Fibroblast of skin of right quadriceps (primary cell): ENCODE data around the gene AATF.

Source experiments
- DNase-seq: peaks from one replicate; pipeline ENCODE4 v3.0.0-alpha.2; 2013

Gene AATF, protein sequence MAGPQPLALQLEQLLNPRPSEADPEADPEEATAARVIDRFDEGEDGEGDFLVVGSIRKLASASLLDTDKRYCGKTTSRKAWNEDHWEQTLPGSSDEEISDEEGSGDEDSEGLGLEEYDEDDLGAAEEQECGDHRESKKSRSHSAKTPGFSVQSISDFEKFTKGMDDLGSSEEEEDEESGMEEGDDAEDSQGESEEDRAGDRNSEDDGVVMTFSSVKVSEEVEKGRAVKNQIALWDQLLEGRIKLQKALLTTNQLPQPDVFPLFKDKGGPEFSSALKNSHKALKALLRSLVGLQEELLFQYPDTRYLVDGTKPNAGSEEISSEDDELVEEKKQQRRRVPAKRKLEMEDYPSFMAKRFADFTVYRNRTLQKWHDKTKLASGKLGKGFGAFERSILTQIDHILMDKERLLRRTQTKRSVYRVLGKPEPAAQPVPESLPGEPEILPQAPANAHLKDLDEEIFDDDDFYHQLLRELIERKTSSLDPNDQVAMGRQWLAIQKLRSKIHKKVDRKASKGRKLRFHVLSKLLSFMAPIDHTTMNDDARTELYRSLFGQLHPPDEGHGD

DNA sequence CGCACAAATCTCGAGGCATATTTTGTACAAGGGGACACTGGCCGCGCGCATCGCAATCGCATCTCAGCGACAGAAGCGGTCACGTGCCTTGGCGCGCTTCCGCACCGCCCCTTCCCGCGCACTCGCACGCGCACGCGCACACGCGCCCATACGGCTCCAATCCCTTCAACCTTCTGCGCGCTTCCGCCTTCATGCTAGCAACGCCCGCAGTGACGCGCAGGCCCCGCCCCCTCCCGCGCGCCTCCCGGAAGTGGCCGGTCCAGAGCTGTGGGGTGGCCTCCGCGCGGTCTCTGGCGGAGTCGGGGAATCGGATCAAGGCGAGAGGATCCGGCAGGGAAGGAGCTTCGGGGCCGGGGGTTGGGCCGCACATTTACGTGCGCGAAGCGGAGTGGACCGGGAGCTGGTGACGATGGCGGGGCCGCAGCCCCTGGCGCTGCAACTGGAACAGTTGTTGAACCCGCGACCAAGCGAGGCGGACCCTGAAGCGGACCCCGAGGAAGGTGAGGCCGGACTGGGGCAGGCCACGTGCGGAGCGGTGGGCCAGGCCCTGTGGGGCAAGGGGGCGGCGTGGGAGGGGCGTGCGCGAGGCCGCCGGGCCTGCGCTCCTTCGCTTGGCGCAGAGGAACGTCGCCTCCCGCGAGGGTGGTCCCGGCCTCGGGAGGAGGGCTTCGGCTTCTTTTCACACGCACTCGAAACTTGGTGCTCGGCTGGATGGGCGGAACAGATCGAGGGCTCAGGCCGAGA is at the start of gene AATF:
AATF (plus strand) TSS at position 238 of the 744 bp plus-strand sequence; CDS start at position 410, 172 bp downstream.
- peak; percentile 95 for DNase-seq

DNA sequence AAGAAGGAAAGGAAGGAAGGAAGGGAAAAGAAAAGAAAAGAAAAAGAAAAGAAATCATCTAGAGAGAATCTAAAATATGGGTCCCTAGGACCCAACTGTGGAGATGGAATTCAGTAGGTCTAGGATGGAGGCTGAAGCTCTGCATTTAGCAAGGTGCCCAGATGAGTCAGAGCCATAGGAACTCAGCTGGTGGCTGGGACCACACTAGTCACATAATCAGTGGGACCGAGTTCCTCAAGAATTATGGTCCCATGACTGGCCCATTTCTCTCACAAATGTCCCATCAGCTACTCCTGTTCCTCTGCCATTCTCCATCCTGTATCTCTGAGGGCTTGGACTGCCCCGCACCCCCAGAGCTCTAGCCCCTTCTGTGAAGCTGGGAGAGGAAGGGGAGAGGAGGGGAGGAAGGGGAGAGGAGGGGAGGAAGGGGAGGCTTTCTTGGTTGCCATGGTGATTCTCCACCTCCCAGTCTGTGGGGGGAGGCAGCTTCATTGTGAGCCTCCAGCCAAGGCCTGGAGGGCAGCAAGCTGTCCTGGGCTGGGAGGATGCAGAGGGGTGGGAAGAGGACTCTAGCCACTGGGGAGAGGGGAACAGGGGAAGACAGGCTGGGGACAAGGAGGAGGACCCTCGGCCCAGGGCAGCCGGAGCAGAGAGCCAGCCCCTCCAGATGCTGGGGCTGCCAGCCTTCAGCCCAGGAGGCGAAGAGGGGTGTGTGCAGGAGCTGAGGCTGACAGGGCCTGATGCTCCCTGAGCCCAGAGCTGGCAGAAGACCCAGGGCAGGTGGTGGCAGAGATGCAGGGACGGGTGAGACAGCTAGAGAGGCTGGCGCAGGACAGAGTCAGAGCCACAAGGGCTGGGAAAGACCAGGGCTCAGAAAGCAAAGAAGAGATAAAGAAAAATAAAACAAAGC is 49.2 kb upstream of the AATF start:
- no peak for DNase-seq

DNA sequence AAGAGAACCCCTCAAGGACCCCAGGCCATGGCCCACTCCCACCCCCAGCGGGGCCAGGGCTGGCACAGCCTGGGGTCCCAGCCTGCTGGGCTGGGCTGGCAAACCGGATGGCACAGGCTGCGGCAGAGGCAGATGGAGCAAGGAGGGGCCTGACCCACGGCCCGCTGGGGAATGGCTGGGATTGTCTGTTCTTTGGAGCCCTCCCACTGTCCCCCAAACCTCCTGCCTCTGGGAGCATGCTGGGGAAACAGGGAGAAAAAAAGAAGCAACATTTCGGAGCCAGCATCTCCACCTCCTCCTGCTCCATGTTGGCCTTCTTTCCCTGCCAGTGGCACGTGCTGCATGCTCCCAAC is 48.6 kb upstream of the AATF start:
- no peak for DNase-seq

DNA sequence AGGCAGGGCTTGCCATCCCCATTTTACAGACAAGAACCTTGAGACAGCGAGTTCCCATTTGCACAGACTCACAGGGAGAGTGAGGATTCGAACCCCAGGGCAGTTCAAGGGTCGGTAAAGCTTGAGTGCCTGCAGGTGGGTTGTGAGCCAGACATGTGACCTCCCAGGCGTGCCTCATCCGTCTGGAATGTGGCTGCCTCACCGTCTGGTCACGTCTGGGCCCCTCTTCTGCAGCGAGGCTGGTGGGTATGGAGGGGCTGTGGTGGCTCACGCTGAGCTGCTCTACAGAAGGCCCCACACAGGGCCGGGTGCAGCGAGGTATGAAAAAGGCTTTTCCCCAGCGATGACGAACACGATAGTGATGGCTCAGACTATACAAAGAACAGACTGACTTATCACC is 47.2 kb upstream of the AATF start:
- peak; percentile 51 for DNase-seq

DNA sequence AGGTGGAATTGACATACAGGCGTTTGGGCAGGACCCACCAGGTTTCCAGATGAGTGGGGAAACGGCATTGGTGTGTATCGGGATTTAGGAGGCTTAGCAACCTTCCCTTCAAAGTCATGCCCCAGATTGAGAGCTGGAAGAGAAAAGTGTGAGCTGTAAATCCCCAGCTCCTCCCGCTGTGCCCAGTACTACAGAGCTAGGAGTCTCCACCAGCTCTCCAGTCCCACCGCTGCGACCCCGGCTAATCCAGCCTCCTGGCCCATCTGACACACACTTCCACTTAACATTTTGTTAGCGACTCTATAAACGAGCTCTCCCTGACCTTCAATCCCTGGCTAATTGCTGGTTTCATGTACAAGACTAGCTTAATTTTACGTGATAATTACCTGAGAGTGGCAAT is 41.3 kb upstream of the AATF start:
- DNase-seq = no peak

DNA sequence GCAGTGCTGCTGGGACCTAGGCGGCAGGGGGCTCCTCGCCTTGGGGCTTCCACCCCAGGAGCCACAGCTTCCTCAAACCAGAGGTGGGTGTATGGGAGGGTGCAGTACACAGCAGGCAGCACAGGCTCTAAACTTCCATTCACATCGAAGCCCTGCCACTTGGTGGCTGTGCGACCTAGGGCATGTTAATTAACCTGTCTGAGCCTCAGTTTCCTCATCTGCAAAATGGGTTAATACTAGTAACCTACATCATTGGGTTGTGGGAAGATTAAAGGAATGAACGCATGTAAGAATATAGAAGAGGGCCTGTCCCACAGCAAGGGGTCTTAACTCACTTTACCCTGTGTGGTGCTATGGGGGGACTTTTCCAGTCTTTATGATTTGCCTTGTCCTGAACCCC is 38.2 kb upstream of the AATF start:
- DNase-seq = no peak

DNA sequence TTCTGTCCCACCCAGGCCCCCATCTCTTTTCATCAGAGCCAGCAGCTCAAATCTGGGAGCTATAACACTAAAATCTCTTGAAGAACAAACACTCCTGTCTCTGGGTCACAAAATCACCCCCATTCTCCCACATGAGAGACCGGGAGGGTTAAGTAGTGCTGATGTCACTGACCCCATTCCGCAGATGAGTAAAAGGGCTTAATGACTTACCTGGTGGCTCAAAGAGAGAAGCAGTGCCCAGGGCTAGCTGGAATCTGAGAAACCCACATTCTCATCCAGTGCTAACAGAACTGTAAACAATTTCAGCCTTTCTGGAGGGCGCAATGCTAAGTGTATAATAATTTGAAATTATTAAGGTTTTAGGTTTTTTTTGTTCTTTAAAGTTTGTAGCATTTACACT is 37.8 kb upstream of the AATF start:
- no peak for DNase-seq

DNA sequence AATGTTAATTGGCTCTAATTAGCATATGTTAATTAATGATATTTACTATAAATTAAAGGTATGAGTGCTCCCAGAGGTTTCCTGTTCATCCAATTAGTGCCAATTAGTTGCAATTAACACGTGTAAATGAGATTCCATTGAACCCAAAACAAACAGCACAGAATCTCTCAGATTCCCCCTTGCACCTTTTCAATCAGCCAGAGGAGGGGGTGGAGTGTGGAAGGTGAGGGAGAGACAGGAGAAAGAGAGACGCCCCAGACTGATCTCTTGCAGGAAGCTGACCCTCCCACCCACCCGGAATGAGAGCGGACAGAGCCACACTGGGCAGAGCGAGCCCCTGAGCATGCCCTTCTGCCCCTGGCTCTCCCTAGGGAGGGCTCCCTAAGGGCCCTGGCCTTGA is 35.6 kb upstream of the AATF start:
- no peak for DNase-seq

DNA sequence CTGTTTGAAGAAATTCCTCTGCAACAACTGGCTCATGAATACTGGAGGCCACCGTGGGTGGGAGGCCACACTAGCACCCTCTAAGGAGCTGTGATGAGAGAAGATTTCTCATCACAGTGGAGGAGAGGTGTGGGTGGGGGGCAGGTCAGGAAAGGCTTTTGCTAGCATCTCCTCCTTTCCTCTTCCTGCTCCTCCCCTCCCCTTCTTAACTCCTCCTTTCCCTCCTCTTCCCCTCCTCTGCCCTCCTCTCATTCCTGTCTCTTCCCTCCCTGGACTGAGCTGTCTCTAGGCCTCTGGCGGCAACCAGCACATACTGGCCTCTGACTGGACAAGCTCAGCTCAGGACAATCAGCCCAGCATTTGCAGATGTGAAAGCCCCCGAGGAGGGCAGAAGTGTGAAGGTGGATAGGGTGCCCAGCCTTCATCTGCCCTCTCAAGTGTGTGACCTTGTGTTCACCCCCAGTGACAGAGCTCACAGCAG is 30.5 kb upstream of the AATF start:
- DNase-seq = peak; percentile 32

DNA sequence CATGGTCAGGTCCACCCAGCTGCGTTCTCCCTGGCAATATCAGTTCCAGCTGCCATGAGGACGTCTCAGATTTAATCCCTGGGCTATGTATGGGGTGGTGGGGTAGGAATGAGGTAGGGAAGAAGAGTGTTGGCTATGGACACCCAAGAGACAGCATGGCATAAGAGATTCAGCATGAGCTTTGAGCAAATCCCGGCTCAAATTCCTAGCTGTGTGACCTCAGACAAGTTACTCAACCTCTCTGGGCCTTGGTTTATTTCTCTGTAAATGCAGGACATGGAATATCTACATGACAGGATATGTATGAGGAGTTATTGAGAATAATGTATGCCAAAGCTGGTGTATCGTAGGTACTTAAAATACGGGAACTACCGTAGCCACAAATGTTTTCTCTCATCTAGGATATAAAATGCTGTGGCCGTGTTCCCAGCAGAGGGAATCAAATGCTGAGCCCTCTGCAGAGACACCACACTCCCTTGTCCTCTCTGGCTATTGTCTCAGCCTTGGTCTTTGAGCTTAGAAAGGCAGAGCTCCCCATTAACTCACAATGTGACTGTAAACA is 29.3 kb upstream of the AATF start:
- no peak for DNase-seq

DNA sequence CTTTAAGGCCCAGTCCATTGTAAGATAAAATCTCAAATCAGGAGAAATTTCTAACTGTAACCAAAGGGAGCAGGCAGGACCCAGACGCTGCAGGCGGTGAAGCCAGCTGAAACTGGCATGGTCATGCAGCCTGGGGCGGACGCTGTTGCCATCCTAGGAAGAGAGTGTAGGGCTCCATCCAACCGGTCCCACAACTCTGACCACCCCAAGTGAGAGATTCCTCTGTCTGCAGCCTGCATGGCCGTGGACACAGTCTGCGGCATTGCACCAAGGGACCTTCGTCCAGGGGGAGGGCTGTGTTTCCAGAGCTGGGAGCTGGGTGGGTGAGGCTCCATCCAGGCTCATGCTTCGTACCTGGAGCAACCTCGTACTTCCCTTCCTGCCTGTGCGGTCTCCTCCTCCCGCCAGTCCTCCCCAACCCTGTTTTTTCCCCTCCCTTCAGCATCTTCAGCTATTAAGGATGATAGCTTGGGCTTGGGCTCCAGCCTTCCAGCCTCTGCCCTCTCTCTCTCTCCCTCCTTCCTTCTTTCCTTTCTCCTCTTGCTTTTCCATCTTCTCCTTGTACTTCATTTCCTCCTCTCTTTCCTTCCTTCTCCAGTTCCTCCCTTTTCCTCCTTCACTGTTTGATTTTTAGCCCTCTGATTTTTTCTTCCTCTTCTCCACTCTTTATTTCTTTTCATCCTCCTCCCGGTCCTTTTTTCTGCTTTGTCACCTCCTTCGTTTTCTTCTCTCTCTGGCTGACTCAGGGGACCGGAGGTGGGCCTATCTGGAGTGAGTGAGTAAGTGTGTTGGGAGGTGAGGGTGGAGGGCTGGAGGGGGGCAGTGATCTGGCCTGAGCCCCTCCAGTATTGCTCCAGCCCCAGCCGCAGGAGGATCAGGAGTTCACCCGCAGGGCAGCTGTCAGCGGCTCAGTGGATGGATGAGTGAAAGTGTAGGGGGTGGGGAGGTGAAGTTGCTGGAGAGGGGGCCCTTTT is 28.4 kb upstream of the AATF start:
- peak; percentile 47 for DNase-seq

DNA sequence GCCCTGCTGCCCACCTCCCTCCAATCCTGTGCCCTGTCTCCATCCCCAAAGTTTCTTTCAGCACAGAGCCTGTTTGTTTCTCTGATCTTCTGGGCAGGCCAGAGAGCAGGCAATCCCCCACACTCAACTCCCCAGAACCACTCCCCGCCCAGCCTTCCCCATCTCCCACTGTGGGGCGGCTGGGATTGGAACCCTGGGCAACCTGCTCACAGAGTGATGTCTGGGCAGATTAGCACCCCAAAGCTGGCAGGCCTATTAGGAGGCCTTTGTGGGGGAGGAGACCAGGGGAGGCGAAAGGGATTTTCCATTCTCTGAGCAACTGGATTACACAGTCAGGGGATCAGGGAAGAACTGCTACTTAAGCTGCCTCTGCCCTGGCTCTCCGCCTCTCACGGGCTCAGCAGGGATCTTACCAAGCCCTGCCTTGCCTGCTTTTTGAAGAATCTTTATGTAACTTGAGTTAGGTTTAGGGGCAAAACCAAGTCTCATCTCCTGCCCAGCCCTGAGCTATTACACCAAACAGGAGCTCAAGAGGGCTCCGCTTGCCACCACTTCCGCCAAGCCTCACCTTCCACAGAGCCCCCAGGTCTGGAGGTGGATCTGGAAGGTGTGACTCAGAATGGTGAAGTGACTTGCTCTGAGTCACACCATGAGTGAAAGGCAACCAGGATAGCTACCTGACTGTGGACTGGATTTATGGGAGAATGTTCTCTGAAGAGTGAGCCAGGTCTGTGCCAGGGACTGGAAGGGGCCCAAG is 27.5 kb upstream of the AATF start:
- peak; percentile 50 for DNase-seq

DNA sequence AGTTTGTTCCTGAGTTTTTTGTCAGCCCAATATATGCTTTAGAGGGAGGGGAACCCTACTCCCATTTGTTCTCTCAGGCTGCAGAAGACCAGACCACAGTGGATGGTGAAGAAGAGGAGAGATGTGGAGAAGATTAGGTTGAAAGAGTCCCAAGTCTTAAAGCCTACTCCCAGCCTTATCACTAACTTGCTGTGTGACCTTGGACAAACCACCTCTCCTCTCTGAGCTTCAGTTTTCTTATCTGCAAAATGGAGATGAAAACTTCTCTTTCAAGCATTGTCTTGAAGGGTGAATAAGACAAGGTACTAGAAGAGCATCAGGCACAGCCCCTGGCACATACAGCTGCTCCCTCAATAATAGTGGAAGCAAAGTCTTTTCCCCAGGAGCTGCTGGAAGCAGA is 26.6 kb upstream of the AATF start:
- no peak for DNase-seq

DNA sequence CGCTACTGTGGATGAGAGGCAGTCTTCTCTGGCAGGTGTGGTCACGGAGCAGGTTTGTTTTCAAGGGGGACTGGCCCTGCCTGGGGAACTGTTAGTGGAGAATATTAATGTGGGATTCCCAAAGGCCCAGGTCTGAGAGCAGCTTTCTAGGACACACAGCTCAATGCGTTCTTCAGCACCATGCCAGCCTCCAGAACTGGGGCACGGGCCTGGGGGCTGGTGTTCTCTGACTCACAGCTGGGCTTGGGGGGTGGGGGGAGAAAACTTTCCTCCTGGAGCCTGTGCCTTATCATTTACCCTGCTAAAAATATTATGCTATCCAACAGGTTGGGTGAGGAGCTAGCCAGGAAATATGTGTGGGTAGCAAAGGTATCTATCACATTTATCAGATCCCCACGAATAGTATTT is 24.9 kb upstream of the AATF start:
- DNase-seq = no peak

DNA sequence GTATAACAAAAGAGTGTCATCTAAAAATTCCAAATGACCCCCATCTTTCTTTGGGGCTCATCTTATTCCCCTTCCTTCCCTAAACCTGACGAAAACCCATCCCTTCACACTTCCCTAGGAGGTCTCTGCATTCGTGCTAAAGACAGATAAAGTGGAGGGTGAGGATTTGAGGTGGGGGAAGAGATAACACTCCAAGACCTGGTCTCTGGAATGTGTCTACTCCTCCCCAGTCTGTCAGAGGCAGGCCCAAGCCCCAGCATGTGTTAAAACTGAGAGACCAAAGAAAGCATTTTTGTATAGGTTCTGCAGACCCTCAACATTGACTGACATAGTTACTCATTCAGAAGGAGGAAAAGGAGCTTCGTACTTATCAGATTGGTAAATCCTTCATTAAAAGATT is 22.5 kb upstream of the AATF start:
- DNase-seq = no peak

DNA sequence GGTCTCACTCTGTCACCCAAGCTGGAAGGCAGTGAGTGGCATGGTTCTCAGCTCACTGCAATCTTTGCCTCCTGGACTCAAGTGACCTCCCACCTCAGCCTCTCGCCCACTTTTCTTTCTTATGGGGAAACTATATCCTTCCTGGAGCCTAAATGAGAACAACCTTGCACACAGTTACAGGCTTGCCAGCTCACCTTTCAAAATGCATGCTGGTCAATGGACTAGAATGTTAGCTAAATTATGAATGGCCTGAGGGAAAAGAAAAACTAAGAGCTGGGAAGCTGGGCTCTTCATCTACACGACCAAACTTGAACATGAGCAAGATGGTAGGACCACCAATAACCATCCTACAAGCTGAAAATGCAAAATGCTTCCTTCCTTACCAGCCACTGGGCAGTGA is 22.1 kb upstream of the AATF start:
- no peak for DNase-seq

DNA sequence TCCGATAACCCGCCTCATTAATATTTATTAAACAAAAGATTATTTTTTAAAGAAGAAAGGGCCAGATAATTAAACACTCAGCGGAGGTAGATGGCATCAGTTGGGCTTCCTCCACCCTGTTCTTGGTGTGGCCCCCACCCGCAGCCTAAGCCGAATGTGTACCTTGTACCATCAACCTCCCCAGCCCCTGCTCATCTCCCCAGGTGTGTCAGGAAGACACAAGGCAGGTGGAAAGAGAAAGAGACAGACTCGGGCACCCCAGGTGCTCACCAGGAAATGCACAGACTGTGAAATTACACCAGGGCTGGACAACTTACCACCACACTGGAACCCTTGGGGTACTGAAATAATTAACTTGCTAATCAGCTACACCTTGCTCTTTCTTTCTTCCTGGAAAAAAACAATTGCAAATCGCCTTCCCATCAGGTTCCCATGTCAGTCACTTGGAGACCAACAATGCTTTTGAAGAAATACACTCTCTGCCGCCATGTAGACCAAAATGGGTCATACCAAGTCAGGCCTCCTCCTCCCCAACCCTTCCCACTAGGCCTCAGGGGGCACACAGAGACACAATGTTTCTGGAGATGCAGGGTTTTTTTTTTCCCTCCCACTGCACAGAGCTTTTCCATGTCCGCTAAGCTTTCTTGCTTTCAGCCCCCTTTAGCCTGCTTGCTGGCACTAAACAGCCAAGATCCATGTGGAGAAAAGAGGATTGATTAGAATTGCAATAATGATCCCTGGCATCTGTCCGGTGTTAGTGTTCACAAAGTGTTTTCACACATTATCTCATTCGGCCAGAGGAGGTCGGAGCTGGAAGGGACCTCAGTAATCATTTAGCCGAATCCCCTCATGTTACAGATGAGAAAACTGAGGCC is 20.0 kb upstream of the AATF start:
- no peak for DNase-seq

DNA sequence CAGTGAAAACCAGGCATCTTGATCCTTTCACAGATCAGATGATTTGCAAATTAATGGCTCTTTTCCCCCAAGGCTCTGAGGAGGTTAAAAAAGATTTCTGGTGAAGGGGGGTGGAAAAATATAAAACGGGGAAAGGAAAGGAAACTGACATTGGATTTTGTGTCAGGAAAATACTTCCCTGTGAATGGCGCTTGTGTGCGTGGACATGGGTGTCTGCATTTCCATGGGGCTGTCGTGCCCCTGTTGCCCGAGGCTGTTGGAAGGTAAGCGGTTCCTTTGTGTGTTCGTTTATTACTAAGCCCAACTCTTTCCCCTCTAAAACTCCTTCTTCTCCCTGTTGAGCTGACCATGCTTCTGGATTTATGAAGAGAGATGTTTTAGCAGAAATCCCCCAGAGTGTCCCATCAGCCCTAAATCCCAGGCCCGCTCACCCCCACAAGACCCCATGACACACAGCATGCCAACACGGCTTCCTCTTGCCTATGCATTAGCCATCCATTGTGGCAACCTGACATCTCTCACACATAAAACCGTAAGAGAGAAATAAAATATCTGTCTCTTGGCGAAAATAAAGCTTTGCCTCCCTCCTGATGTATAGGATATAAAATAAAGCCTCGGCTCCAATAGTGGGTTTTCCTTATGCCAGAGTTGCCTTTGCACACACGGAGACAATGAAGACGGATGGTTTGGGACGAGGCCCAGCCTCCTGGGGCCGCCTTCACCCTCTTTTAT is 18.7 kb upstream of the AATF start:
- DNase-seq = no peak

DNA sequence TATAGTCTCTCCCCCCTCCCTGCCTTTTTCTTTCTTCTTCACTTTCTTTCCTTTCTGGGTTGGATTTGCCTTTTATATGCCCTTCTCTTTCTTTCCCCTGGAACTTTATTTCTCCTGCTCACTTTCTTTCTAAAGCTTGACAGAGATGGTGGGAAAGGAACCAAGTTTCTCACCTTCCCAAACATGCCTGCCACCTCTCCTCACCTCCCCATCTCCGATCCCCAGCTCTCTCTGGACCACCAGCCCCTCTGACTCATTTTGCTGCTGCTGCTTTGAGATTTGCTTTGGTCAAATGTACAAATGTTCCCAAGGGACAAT is 18.2 kb upstream of the AATF start:
- no peak for DNase-seq
